Right lobe of liver (tissue), 6 donors: ENCODE measurements around the gene COMP. TPM values are rescaled to one million over a fixed set of nuclear protein-coding genes. Genes with fewer than 3 reads are reported as not detected.

Source experiments
- ATAC-seq, 4 donors: fragments of 200-7000 bp; cut with Tn5 transposase; one replicate each; pipeline ENCODE4 v1.9.1; 2020; ENCODE audit warnings: mild to moderate bottlenecking in 4 of 4, moderate library complexity in 4 of 4
- DNase-seq, 3 donors: peaks; one replicate each; pipeline ENCODE4 v3.0.0-alpha.2; 2020
- H3K27ac ChIP-seq, 3 donors: fragments of 200-600 bp; one replicate each; pipeline ENCODE4 v1.8.0; 2022
- H3K27me3 ChIP-seq, 2 donors: fragments of 200-600 bp; one replicate each; pipeline ENCODE4 v1.8.0; 2022
- H3K36me3 ChIP-seq, 4 donors: fragments of 200-600 bp; sonication (generic) in 1 of 4; one replicate each; pipeline versions ENCODE4 v1.5.1 to v1.8.0; 2017 to 2022; ENCODE audit warnings: control low read depth in 1 of 4
- H3K4me1 ChIP-seq, 4 donors: fragments of 200-600 bp; sonication (generic) in 1 of 4; one replicate each; pipeline versions ENCODE4 v1.5.1 to v1.8.0; 2017 to 2022; ENCODE audit warnings: control low read depth in 1 of 4
- H3K4me3 ChIP-seq, 3 donors: fragments of 200-600 bp; one replicate each; pipeline ENCODE4 v1.8.0; 2022
- H3K9me3 ChIP-seq, 4 donors: fragments of 200-600 bp; sonication (generic) in 1 of 4; one replicate each; pipeline versions ENCODE4 v1.5.1 to v1.8.0; 2017 to 2022; ENCODE audit warnings: control low read depth in 1 of 4
- POLR2A ChIP-seq: fragments of 450-650 bp; IDR thresholded peaks from one replicate; pipeline ENCODE4 v1.6.1; 2017; ENCODE audit warnings: antibody characterized with exemption, mild to moderate bottlenecking
- WGBS: methylation state at CpG from one replicate; pipeline ENCODE4 v1.1.6; 2018; ENCODE audit warnings: low coverage, low lambda C conversion rate; ENCODE audit not compliant: insufficient coverage; ENCODE audit errors: missing lambda C conversion rate; 5-methylcytosine and 5-hydroxymethylcytosine counted together
- intact Hi-C, 2 donors: fragments of 100-400 bp; cut with DNase I; formaldehyde crosslinking; loops; one replicate each; pipeline versions ENCODE4 v1.11.2 to v1.14.1; 2022
- total RNA-seq, 6 experiments: library from RNA; depleted of rRNA in 2 of 6; stranded (reverse); fragments of >200 nt in 2 of 6; fragmentation: NEBNext Ultra II Directional in 3 of 6; extraction: Animal tissue kit (Norgen Biotek cat#: 25700) in 3 of 6; gene quantifications; one replicate each; pipeline versions ENCODE4 v1.1.0 to v1.2.4, GENCODE V29; 2016 to 2023
- TF ChIP-seq, protein P1 (sequence below), 4 donors: fragments of 200-600 bp in 3 of 4; fragments of 450-650 bp in 1 of 4; IDR thresholded peaks; one replicate each; pipeline versions ENCODE4 v1.5.1 to v1.8.0; 2016 to 2022; ENCODE audit warnings: antibody characterized with exemption in 4 of 4, mild to moderate bottlenecking in 2 of 4
- donor health status: DM: no; HTN: yes; CAD: no.
- donor health status: DM: no; HTN: no; CAD: no.
- donor health status: DM: no; HTN: no; CAD: no.
- donor health status: DM: no; HTN: yes; CAD: no.
- donor health status: DM: no; HTN: yes; CAD: no.

The COMP gene
- total RNA-seq, 6 experiments from 2014 or later, result 0.11 to 0.31 TPM; not detected in 4

GRCh38 chr19:18784786-18785120, 6.4 kb downstream of the COMP start:
- Histone ChIP-seq H3K27ac (no peak overlapping the region), H3K36me3 (no peaks in the 10 kb centered on the region), H3K27me3 (peaks cover 20 to 29% of the 10 kb centered on the region in 2 donors), H3K4me3 (no peak overlapping the region), H3K4me1 (peaks cover 0 to under 1% (median 0%) of the 10 kb centered on the region in 4 donors), H3K9me3 (no peaks in the 10 kb centered on the region)
- WGBS, result 87% methylated on average over 3 of the region's 16 CpGs
- TF ChIP-seq, protein P1, sequence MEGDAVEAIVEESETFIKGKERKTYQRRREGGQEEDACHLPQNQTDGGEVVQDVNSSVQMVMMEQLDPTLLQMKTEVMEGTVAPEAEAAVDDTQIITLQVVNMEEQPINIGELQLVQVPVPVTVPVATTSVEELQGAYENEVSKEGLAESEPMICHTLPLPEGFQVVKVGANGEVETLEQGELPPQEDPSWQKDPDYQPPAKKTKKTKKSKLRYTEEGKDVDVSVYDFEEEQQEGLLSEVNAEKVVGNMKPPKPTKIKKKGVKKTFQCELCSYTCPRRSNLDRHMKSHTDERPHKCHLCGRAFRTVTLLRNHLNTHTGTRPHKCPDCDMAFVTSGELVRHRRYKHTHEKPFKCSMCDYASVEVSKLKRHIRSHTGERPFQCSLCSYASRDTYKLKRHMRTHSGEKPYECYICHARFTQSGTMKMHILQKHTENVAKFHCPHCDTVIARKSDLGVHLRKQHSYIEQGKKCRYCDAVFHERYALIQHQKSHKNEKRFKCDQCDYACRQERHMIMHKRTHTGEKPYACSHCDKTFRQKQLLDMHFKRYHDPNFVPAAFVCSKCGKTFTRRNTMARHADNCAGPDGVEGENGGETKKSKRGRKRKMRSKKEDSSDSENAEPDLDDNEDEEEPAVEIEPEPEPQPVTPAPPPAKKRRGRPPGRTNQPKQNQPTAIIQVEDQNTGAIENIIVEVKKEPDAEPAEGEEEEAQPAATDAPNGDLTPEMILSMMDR (IDR thresholded peaks at IDR 0.05), result no peak
- TF ChIP-seq POLR2A, result no peak
- intact Hi-C loops, result no loop called here
- DNase-seq (no peak), ATAC-seq (no peak)

DNA sequence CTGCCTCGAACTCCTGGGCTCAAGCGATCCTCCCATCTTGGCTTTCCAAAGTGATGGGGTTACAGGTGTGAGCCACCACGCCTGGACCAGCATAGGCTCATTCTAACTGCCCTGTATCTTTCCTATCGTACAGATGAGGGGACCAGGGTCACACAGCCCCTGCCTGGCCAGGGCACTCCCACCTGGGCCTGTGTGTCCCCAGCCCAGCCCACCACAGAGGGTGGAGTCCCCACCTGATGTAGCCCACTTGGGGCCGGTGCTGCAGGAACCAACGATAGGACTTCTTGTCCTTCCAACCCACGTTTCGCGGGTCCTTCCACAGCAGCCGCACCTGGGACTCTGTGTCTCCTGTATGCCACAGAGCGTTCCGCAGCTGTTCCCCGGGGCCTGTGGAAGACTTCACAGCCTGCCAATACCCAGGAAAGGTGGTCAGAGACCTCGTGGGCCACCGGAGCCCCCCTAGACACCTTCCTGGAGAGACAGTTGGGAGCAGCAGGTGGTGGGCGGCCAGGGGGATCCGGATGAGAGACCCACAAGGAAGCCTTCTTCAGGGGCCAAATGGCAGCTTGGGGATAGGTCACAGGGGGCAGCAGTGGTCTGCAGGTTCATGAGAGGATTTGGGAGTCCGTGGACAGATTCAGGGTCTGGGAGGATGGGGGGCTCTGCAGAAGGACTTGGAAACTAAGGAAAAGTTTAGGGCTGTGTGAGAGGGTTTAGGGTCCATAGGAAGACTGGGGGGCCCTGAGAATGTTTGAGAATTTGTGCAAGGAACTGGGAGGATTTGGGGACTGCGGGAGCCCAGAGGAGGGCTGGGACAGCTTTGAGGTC, 6.9 kb downstream of the COMP start:
- Histone ChIP-seq H3K27ac (no peak overlapping the region), H3K27me3 (peaks cover 20 to 23% of the 10 kb centered on the region in 2 donors), H3K4me3 (no peak overlapping the region), H3K4me1 (no peaks in the 10 kb centered on the region), H3K9me3 (no peaks in the 10 kb centered on the region), H3K36me3 (no peaks in the 10 kb centered on the region)
- ATAC-seq, result no peak
- intact Hi-C loops, result no loop called here
- WGBS, result 66% methylated on average over 9 of the region's 19 CpGs
- no peak for TF ChIP-seq POLR2A
- TF ChIP-seq, protein P1 (IDR thresholded peaks at IDR 0.05), result no peak
- DNase-seq, result no peak

DNA sequence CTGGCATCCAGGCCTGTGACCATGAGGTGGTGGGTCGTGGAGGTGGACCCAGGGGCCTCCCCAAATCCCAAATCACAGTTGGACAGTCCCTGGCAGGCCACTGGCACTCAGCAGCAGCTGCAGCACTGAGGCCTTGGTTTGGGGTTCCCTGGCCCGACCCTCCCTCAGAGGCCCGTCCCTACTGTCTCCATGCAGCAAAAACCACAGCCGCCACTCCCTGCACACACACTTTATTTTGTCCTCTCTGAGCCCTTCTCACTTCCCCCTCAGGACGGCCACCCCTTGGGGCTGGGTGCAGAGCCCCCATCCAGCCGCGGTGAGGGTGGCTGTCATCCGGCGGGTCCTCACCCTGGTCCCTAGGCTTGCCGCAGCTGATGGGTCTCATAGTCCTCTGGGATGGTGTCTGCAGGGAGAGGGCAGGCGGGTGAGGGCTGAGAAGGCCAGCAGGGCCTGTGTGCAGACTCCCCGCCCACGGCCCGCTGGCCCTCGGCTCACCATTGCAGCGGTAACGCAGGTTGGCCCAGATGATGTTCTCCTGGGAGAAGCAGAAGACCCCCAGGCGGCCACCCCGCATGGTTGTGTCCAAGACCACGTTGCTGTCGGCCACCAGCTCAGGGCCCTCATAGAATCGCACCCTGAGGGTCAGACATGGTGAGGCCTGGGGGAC, 8.4 kb downstream of the COMP start:
- 80% methylated on average over 1 of the region's 22 CpGs for WGBS
- no peak overlapping the region for H3K27ac ChIP-seq
- ATAC-seq, result no peak
- TF ChIP-seq, protein P1 (IDR thresholded peaks at IDR 0.05), result no peak
- no peak for TF ChIP-seq POLR2A
- no peaks in the 10 kb centered on the region for H3K36me3 ChIP-seq
- H3K27me3 ChIP-seq, result peaks cover 5 to 9% of the 10 kb centered on the region in 2 donors
- intact Hi-C loops, result no loop called here
- DNase-seq, result no peak
- no peak overlapping the region for H3K4me3 ChIP-seq
- no peaks in the 10 kb centered on the region for H3K9me3 ChIP-seq
- no peaks in the 10 kb centered on the region for H3K4me1 ChIP-seq

DNA sequence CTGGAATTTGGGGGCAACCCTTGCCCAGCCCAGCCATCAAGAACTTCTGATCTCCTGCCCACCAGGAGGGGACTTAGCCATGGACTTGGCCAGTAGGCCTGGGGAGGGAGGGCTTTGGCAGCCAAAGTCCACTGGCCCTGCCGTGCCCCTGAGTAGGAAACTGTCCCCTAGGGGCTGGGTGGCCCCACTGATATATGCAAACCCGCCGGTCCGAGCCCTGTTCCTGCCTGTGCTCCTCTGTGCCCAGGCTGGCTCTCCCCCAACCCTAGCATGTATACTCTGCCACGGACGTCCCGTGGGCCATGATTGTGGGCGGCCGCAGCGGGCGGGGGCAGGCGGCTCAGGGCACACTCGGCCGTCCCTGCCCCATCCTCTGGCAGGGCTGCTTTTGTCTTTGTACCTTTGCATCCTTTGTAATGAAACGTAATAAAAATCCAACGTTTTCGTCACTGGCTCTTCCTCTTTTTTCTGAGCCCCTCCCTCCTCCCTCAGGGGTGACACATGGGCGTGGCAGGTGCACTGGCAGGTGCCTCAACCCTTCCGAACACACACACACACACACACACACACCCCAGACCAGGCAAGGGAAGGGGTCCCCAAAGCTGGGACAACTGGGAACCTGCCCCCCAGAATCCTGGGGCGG, 9.1 kb downstream of the COMP start:
- intact Hi-C loops, result no loop called here
- H3K27me3 ChIP-seq, result peaks cover 0 to 2% of the 10 kb centered on the region in 2 donors
- 66% methylated on average over 12 of the region's 20 CpGs for WGBS

More for the DNA sequence above, 9.1 kb downstream of the COMP start:
- Histone ChIP-seq H3K4me3 (no peak overlapping the region), H3K36me3 (no peaks in the 10 kb centered on the region), H3K27ac (no peak overlapping the region), H3K4me1 (no peaks in the 10 kb centered on the region), H3K9me3 (no peaks in the 10 kb centered on the region)
- no peak for TF ChIP-seq POLR2A
- TF ChIP-seq, protein P1 (IDR thresholded peaks at IDR 0.05), result no peak
- no peak for ATAC-seq
- no peak for DNase-seq
